Endometrial microvascular endothelial cells (primary cell): ENCODE data around the gene TSPAN31. TPM values are rescaled to one million over a fixed set of nuclear protein-coding genes. Genes with fewer than 3 reads are reported as not detected.

Experiments
- in situ Hi-C: cut with HindIII; loops from 2 replicates; pipeline ENCODE4 v1.10.0; 2017; ENCODE audit warnings: low sequenced_read_pairs, low pct_unique_long_range_greater_than_20kb; ENCODE audit errors: inconsistent ontology term
- total RNA-seq: library from RNA; depleted of rRNA; stranded (reverse); fragments of >200 nt; gene quantifications from one replicate; pipeline ENCODE4 v1.2.3, GENCODE V29; 2015; ENCODE audit errors: inconsistent ontology term

The TSPAN31 gene
- total RNA-seq, 1 donor from 2014 or later = 37.3 TPM

GRCh38 chr12:57732726-57733593, 11.9 kb upstream of the TSPAN31 start:
- in situ Hi-C loops = no loop called here

DNA sequence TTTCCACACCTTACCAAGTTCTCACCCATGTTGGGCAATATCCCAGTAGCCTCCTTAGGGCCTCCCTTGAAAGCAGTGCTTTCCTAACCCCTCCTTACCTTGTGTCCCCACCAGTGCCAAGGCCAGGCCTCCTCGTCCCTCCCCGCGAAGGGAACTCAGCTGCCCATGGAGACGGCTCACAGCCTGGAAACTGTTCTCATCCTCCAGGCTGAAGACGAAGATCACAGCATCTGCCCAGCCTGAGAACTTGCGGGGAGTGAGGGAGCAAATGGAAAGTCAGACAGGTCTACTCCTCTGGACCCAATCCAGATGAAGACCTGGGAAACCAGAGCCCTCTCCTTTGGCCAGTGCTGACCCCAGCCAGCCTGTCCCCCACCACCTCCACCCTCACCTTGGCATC, 10.9 kb upstream of the TSPAN31 start:
- in situ Hi-C loops = no loop called here

GRCh38 chr12:57734591-57734990, 10.2 kb upstream of the TSPAN31 start:
- in situ Hi-C loops = no loop called here

DNA sequence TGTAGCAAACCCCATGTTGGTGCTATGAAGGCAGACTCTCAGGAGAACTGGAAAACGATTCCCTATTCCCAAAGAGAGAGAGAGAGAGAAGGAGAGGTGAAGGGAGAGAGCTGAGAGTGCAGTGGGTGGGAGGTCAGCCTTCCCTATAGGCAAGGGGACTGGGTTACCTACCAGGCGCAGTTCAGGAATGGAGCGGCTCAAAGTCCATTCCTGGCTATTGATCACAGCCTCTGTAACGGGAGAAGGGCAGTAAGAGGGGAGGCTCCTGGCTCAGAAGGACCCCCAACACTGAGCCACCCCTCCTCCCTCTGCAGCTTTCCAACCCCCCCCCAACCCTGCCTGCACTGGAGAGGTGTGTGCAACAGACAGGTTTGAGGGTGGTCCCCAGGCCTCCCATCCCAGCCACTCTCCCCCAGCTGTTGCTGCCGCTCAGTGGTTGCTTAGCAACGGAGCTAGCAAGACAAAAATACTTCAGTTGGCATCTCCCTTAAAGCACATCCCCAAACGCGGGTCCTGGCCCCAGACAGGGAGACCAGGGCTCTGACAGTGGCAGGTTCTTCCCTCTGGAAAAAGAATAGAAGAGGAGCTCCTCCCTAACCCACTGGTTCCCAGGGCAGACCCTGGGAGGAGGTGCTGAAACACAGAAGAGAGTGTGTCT, 9.5 kb upstream of the TSPAN31 start:
- in situ Hi-C loops = no loop called here

GRCh38 chr12:57735952-57736740, 8.7 kb upstream of the TSPAN31 start:
- in situ Hi-C loops = no loop called here

- in situ Hi-C loops = no loop called here
These were observed 7.9 kb upstream of the TSPAN31 start for GRCh38 chr12:57736741-57737466.

- in situ Hi-C loops = no loop called here
These were observed 7.1 kb upstream of the TSPAN31 start for GRCh38 chr12:57737467-57738460.

- in situ Hi-C loops = no loop called here
These were observed 6.1 kb upstream of the TSPAN31 start, which contains the start of gene AGAP2 for GRCh38 chr12:57738661-57739237. Gene AGAP2 (minus strand): TSS chr12:57738742. CDS start chr12:57738246, 496 bp downstream.

GRCh38 chr12:57739387-57739786, 5.5 kb upstream of the TSPAN31 start:
- in situ Hi-C loops = no loop called here

DNA sequence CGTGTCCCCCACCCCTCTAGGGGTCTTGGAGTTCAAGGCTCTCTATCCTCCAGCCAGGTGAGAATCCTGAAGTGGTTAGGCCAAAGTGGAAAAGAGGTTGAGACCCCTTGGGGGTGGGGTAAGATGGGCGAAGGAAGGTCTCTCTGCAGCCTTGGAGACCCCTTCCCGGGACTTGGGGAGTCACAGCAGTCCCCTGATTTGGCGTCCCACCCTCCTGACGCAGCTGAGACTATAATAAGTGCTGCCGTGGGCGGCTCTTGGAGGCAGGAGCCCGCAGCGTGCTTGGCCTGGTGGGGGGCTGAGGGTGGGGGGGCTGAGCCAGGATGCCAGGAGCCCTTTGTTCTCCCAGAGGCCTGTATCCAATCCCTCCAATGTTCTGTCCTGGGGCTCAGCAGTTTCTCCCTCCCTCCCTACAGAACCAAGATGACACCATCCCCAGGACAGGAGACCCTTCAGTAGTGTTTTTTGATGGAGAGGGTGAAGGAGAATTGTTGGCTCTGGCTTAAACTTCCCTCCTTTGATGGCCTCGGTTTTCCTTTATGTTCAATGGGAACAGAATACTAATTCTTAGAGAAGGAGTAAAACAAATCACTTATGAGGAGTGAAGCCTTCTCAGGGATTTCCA, 4.8 kb upstream of the TSPAN31 start:
- in situ Hi-C loops = no loop called here

DNA sequence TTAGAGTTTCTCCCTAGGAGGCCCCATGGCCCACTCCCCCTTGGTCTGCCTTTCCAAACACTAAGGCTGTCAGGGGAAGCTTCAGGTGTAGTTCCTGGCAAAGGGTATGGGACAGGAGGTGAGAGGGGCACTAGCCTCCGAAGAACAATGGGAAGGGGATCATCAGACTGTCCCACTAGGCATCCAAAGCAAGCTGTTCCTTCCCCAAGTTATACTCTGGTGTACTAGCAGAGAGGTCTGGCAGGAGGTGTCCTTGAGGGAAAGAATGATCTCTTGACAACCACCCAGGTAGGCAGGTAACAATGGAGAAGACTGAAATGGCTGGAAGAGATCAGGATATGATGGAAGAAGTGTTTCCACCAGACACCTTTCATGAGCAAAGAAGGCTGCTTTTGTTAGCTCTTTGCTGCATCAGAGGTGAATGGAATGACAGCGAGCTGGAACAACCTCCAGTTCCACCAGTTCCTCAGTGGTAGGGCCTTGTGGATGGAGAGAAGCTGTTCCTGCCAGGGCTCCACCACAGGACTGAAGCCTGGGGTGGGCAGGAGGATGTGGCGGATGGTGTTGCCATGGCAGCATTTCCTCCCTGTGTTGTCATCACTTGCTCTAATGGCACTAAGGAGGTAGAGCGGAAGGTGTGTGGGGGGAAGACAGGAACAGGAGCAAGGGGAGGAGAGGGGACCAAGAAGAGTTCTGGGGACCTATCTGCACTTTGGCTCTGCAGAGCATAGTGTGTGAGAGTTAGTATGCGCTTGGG, 4.0 kb upstream of the TSPAN31 start:
- in situ Hi-C loops = no loop called here

- in situ Hi-C loops = no loop called here
These were observed 3.4 kb upstream of the TSPAN31 start for GRCh38 chr12:57741413-57741789.

- in situ Hi-C loops = no loop called here
These were observed 2.7 kb upstream of the TSPAN31 start for GRCh38 chr12:57741844-57742738.

DNA sequence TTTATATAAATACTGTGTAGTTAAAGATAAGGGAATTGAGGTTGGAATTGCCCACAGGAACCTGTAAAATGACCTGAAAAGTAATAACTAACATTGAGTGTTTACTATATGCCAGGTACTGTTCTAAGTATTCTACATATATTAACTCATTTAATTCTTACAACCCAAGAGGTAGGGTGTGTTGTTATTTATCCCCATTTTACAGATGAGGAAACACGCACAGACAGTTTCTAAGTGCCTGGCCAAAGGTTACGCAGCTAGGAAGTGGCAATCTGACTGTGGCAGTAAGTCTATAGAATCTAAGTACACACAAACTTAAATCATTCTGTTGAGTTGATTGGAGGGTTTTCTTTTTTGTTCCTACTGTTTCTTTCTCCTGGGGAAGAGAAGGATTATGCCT, 1.1 kb upstream of the TSPAN31 start:
- in situ Hi-C loops = no loop called here

GRCh38 chr12:57744194-57744776, 554 bp upstream of the TSPAN31 start:
- in situ Hi-C loops = no loop called here
